GM19099 (cell line): Measurements from ENCODE around the gene SIX1.

Source experiments
- POLR2A ChIP-seq: IDR thresholded peaks from 3 replicates; pipeline ENCODE4 v1.6.1; 2011; ENCODE audit warnings: low read depth; ENCODE audit not compliant: insufficient read length; ENCODE audit errors: extremely low read depth

Gene SIX1

DNA sequence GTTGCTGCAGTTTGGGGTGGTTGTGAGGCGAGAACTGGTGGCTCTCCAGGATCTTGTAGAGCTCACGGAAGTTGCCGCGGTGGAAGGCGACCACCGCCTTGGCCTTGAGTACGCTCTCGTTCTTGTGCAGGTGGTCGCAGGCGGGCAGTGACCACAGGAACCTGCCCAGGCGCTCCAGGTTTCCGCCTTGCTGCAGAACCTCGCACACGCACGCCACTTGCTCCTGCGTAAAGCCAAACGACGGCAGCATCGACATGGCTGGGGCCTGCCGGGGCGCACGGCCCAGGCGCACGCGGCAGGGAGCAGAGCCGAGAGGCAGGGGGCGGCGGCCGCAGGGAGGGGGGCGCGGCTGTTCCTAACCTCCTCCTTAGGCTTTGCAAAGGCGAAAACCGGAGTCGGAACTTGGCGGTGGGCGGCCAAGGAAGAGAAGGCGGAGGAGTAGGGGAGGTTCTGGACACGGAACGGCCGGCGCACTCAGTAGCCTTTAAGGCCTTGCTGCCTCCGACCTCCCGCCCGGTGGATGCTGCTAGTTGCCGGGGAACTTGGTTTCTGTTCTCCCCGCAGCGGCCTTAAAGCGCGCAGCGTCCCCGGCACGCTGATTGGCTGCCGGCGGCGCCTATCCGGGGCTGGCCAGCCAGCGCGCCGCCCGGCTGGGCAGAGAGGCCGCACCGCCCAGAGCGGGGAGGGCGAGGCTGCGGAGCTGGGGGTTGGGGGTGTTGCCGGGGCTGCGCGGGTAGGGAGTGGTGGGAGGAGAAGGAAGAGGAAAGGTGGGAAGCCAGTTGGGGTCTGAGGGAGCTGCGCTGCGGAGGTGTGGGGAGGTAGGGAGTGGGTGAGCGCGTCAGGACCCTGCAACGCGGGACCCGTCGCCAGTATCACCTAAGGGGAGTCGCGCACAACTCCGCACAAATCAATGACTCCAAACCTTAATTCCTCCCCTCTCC is at the start of gene SIX1:
TSS of gene SIX1 (minus strand) at position 544 of the 941 bp plus-strand sequence. CDS start at position 256, 288 bp downstream.
- TF ChIP-seq POLR2A, result no peak

DNA sequence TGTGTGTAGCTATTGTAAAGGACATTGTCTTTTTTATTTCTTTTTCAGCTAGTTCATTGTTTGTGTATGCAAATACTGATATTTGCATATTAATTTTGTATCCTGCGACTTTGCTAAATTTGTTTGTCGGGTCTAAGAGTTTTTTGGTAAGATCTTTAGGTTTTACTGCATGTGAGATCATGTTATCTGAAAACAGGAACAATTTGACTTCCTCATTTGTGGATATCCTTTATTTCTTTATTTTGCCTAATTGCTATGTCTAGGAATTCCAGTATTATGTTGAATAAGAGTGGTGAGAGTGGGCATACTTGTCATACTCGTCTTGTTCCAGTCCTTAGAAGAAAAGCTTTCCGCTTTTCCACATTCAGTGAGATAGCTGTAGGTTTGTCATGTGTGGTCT is 46.0 kb upstream of the SIX1 start:
- no peak for TF ChIP-seq POLR2A

DNA sequence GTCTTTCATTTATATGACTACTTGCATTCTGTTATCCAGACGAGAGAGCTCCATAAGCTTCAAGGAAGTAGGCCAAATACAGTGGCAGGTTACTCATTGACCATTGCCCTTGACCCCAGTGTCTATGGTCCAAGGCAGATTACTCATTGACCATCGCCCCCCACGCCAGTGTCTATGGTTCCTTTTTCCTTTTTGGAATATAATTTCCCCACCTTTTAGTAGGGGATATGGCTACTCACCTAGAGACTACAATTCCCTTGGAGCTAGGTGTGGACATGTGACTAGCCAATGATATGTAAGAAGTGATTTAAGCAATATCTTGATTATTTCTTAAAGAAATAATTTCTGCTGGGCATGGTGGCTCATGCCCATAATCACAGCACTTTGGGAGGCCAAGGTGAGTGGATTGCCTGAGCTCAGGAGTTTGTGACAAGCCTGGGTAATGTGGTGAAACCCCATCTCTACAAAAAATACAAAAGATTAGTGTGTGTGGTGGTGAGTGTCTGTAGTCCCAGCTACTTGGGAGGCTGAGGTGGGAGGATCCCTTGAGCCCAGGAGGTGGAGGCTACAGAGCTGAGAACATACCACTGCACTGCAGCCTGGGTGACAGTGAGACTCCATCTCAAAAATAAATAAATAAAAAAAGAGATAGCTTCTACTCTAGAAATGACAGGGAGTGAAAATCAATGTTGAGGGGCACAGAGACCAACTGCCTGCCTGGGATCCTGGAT is 42.3 kb upstream of the SIX1 start:
- TF ChIP-seq POLR2A, result no peak

DNA sequence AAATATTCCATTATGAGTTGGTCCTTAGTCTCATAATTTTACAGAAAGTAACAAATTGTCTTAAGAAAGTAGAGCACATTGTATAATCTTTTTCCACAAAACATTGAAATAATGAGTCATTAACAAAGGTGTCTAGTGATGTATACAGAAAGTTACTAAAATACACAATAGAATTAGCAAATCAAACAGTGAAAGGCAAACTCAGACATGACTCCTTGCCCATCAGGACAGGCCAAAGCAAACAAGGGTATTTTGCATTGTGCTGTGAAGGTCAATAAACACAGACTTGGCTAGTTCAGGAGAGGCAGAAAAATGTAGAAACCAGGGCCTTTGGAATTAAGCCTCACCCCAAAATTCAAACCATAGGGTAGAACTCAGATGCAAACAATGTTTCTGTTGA is 37.6 kb upstream of the SIX1 start:
- no peak for TF ChIP-seq POLR2A

DNA sequence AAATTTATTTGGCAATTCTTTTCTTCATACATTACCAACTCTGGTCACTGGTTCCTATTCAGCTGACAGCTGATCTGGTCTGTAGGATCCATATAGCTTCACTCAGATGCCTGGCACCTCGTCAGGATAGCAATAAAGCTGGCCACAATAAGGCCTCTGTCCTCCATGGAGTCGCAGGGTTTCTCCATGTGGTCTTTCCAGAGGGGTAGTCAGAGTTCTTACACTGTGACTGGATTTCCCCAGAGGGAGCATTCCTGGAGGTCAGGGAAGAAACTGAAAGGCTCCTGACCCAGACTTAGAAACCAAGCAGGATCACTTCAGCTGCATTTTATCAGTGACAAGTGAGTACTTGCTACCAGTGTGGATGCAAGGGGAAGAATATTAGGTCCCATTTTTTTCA is 34.9 kb upstream of the SIX1 start:
- no peak for TF ChIP-seq POLR2A

DNA sequence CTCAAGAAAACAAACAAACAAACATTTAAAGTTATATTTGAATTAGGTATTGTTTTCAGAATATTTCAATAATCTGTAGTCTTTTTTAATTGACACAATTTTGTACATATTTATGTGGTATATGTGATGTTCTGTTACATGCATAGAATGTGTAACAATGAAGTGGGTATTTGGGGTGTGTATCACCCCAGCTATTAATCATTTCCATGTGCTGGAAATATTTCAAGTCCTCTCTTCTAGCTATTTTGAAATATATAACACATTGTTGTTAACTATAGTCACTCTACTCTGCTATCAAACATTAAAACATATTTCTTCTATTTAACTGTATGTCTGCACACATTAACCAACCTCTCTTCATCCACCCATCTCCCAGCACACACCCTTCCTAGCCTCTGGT is 32.0 kb upstream of the SIX1 start:
- no peak for TF ChIP-seq POLR2A

DNA sequence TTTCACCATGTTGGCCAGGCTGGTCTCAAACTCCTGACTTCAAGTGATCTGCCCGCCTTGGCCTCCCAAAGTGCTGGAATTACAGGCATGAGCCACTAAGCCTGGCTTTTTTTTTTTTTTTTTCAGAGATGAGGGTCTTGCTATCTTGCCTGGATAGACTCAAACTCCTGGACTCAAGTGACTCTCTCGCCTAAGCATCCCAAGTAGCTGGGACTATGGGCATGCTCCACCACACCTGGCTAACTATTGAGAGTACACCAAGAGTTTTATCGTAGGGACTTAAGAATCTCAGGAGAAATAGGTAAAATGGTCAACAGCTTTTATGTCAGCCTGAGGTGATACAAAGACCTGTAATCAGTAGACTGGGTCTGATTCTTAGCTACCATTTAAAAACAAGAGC is 31.2 kb upstream of the SIX1 start:
- no peak for TF ChIP-seq POLR2A

DNA sequence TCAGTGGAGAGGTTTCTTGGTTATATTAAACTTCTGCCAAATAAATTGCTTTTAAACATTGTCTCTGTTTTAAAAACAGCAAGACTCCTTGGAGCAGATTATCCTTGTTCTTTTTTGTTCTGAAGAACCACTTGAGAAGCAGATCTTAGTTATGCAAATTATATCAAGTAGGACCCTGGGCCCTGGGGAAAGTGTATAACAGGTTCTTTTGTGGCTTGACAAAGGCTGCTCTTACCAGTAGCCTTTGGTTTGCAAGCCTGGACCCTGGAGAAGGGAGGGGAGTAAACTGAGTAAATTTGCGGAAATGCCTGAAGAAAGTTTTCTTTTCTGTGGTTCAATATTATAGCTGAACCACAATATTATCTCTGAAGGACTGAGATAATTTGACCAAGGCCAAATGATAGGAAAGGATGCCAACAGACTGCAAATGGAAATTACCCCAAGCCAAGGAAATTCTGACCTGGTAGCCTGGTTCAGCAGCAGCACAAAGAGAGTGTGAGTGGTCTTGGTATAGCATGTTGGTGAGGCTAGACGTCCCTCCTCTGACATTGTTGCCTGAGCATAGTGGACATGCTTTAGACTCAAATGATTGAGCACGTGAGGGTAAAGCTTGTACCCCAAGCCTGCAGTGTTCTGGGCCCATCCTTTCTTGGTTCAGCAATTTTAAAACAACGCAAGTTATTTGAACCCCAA is 30.4 kb upstream of the SIX1 start:
- no peak for TF ChIP-seq POLR2A

DNA sequence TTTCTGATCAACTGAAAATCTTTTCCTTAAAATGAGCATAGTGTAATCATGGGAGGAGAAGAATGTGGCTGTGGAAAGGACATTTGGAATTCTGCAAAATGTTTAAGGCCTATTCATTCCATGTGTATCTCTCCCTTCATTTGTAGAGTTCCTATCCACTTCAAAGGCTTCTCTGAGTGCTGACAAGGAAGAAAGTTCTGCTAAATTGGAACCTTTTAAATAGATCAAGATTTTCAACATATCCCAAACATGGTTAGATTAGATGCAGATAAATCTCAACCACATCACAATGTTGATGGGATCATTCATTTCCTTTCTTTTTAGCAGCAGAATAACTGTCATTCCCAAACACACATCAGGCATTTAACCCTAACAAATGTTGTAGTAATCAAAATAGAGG is 28.4 kb upstream of the SIX1 start:
- no peak for TF ChIP-seq POLR2A

DNA sequence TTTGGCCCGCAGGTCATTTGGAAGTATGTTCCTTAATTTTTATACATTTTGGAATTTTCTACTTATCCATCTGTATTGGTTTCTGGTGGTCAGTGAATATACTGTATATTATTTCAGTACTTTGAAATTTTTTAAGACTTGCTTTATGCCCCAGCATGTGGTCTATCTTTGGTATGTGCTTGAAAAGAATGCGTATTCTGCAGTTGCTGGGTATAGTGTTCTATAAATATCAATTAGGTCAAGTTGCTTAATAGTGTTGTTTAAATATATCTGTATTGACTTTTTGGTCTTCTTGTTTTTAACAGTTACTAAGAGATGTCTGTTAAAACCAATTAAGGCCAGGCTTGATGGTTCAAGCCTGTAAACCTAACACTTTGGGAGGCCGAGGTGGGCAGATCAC is 21.7 kb upstream of the SIX1 start:
- TF ChIP-seq POLR2A, result no peak

DNA sequence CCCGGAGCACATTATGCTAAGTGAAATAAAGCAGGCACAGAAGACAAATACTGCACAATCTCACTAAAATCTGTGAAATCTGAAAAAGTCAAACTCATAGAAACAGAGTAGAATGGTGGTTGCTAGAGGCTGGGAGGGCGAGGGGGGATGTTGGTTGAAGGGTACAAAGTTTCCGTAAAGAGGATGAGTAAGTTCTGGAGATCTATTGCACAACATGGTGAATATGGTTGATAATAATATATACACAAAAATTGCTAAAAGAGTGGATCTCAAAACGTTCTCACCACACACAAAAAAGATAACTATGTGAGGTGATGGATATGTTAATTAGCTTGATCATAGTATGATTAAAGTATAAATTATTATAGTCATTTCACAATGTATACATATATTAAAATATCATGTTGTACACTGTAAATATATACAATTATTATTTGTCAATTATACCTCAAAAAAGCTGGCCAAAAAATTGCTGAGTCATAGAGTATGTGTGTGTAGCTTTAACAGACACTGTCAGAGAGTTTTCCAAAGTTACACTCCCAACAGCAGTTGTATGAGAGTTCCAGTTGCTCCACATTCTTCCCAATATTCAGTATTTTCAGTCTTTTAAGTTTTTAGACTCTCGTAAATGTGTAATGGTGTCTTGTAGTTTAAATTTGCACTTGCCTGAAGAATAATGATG is 19.3 kb upstream of the SIX1 start:
- TF ChIP-seq POLR2A, result no peak

DNA sequence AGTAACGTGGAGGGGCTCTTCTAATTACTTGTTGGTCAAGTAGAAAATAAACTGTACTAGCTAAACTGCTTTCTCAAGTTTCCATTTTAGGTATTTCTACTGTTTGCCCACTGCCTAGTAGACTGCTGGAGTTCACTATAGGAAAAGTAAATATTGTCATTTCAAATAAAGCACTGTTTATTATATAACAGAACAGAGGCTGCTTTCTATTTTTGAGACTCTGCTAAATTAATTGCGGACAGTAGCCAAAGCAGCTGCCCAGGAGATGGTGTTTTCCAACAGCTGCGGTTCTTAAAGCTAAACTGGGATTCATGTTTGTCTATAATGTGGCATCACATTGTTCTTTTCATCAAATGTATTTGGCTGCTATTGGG is 15.9 kb upstream of the SIX1 start:
- TF ChIP-seq POLR2A, result no peak

DNA sequence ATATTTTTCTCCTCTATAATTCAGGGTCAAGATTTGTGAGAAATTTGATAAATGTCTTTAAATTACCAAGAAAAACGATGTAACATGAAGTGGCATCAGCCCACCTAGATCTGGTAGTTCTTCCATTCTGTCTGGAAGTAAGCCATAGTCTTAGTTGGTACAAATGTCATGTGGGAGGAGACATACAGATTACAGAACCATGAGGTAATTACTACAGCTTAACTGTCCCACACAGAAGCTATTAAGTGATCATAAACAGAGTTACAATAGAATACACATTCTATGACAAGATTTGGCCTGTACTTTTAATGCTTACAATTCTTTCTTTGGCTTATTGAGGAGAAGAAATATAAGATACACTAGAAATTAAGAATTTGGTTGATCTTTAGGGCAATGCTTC is 13.7 kb upstream of the SIX1 start:
- no peak for TF ChIP-seq POLR2A

DNA sequence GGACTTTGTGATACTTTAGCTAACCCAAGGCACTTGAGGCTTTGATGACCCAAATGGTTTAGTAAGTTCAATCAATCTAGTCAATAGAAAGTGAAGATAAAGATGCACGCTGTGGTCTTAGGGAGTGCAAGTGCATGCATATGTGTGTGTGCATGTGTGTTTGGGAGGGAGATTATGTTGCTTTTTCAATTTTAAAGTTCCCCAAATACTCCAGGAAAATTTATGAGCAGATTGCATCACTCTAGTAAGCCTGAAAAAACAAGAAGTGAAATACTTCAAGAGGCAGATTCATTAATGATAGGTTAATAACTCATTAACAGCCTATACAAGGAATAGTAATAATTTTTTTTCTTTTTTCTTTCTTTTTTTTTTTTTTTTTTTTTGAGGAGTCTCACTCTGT is 12.4 kb upstream of the SIX1 start:
- no peak for TF ChIP-seq POLR2A

DNA sequence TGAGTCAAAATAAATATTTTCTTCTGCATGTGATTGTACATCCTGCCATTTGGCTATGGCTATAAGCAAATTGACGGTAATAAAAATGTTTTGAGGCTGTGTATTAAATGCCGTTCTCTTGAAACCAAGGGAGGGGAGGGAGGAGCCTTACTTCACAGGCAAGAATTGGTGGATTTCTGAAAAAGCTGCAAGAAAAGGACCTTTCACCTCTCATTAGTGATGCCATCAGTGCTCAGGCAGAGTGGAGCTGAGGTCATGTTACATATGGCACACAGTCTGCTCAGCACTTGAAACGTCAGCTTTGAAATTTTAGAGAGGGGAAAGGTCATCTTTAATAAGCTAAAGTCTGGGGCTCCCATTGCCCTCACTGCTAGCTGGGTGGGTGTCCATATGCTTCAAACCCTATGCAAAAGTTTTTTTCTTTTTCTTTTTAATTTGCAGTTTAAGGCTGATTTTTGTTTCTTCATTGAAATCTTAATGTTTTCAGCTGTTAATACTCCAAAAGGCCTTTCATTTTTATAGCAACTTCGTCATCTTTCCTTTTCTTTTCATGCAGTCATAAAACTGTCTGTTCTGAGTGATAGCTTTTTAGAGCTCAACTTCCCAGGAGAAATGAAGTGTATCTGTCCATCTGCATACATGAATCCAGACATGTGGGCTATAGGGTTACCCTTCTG is 9.8 kb upstream of the SIX1 start:
- TF ChIP-seq POLR2A, result no peak

DNA sequence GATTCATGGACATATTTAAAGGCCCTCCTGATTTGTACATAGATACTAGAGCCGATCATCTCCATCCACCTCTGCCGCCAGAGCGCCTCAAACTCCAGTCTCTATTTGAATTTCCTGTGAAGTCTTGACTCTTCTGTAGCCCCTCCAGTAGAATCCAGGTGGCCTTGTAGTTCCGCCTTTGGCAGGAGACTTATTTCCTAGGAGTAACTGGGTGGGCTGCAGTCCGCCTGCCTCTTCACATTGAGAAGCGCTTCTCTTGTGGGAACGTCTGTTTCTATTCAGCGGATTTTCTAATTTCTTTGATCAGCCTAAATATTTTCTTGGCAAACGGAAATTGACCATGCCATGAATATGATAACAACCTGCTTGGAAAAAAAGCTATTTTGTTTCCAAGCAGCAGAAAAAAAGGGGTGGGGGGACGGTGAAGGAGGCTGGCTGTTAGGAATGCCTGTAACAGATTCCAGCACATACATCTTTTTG is 9.0 kb upstream of the SIX1 start:
- TF ChIP-seq POLR2A, result no peak
